ENCODE measurements around the gene CCNL2. TPM values are rescaled to one million over a fixed set of nuclear protein-coding genes. Genes with fewer than 3 reads are reported as not detected.

CCNL2 gene
- total and polyA plus RNA-seq, 2 of the 13 experiments (the other 11 are each of a cell fraction or from before 2014, with no cell fraction given) = 105 to 340 TPM

- TF ChIP-seq GRHL1 (CRISPR knock-in tag; conservative IDR thresholded peaks at IDR 0.05) (no peak), IKZF4 (CRISPR knock-in tag; IDR thresholded peaks at IDR 0.05; ENCODE audit: borderline replicate concordance, low read depth, not compliant biosample characterization) (peak; percentile 11), PTBP1 (IDR thresholded peaks at IDR 0.05; ENCODE audit: low read depth, low read length, poor library complexity, severe bottlenecking) (peak; percentile 16), PATZ1 (CRISPR knock-in tag; IDR thresholded peaks at IDR 0.05) (peak; percentile 92), HNF1B (CRISPR knock-in tag; IDR thresholded peaks at IDR 0.05) (no peak), ZBTB7B (CRISPR knock-in tag; IDR thresholded peaks at IDR 0.05) (peak; percentile 46; the same call in 1 of the 2 replicates), ZNF101 (CRISPR knock-in tag; IDR thresholded peaks at IDR 0.05; ENCODE audit: borderline replicate concordance, low read depth) (no peak), CSRNP1 (CRISPR knock-in tag; IDR thresholded peaks at IDR 0.05) (no peak), NFYC (CRISPR knock-in tag; IDR thresholded peaks at IDR 0.05) (no peak), RARG (CRISPR knock-in tag; IDR thresholded peaks at IDR 0.05; ENCODE audit: low read depth) (no peak), DRAP1 (CRISPR knock-in tag; IDR thresholded peaks at IDR 0.05) (no peak), ZNF468 (CRISPR knock-in tag; IDR thresholded peaks at IDR 0.05) (no peak), NRL (CRISPR knock-in tag; IDR thresholded peaks at IDR 0.05; ENCODE audit: borderline replicate concordance) (0 out of 2 replicates have a peak, but pooled peaks have one; percentile 46), PHF8 (CRISPR knock-in tag; IDR thresholded peaks at IDR 0.05) (peak; percentile 31; the same call in 1 of the 2 replicates), AHR (CRISPR knock-in tag; IDR thresholded peaks at IDR 0.05) (no peak), MEF2D (CRISPR knock-in tag; IDR thresholded peaks at IDR 0.05) (no peak), SOX5 (CRISPR knock-in tag; IDR thresholded peaks at IDR 0.05; ENCODE audit: borderline replicate concordance) (no peak)
- TF ChIP-seq, protein P1, sequence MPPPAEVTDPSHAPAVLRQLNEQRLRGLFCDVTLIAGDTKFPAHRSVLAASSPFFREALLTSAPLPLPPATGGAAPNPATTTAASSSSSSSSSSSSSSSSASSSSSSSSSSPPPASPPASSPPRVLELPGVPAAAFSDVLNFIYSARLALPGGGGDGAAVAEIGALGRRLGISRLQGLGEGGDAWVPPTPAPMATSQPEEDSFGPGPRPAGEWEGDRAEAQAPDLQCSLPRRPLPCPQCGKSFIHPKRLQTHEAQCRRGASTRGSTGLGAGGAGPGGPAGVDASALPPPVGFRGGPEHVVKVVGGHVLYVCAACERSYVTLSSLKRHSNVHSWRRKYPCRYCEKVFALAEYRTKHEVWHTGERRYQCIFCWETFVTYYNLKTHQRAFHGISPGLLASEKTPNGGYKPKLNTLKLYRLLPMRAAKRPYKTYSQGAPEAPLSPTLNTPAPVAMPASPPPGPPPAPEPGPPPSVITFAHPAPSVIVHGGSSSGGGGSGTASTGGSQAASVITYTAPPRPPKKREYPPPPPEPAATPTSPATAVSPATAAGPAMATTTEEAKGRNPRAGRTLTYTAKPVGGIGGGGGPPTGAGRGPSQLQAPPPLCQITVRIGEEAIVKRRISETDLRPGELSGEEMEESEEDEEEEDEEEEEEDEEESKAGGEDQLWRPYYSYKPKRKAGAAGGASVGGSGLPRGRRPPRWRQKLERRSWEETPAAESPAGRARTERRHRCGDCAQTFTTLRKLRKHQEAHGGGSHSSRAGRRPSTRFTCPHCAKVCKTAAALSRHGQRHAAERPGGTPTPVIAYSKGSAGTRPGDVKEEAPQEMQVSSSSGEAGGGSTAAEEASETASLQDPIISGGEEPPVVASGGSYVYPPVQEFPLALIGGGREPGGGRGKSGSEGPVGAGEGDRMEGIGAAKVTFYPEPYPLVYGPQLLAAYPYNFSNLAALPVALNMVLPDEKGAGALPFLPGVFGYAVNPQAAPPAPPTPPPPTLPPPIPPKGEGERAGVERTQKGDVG (CRISPR knock-in tag; IDR thresholded peaks at IDR 0.05; ENCODE audit: borderline replicate concordance) = no peak; the same call in 1 of the 2 replicates
Observed at GRCh38 chr1:1434131-1434823, 35.1 kb upstream of the CCNL2 start (continued).
